ENCODE results near the gene NUP50. TPM values are rescaled to one million over a fixed set of nuclear protein-coding genes. Genes with fewer than 3 reads are reported as not detected.
A peak's percentile ranks its signal among the peaks of the same experiment; 100 is the strongest.

Gene NUP50
- total RNA-seq, 1 donor: 41.9 TPM

DNA sequence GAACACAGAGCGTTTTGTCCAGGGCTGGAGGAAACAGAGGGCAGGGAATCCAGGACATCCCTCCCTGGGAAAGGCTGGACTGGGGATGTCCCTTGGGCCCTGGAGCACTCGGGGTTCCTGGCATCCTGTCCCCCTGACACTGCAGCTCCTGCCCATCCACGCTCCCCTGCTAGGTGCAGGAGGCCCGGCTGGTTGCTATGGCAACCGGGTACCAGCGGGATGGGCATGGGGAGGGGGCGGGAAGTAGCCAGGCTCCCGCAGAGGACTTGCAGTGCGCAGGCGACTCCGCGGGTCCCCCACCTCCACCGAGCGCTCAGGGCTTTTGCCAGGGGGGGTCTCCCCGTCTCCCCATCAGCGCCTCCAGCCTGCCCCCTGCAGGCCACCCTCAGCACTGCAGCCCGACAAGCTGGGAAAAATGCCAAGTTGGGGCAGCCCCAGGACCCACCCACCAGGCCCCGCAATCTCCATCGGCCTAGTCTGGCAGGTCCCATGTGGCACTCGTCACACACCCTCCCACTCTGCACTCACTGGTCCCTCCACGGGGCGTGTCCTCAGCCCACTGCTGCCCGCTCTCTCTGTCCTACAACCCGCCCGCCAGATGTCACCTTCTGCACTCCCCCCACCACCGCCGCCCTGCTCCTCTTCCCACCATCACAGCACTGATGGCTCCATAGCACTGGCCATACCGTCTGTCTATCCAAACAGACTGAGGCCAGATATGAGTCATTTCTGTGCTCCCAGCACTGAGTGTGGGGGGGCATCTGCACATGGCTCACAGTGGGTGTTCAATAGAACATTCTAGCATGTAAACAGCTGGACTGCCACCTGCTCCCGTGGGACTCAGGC is 45.5 kb downstream of the NUP50 start:
- no peak overlapping the region for H3K4me3 ChIP-seq (ENCODE audit: low read depth, low read length)
- peak; percentile 71 for TF ChIP-seq CTCF (IDR thresholded peaks at IDR 0.05; ENCODE audit: insufficient read depth, low read depth, low read length)
- peak; percentile 85 for DNase-seq (ENCODE audit: low read depth)

- TF ChIP-seq CTCF (IDR thresholded peaks at IDR 0.05; ENCODE audit: insufficient read depth, low read depth, low read length): no peak
- no peak for DNase-seq (ENCODE audit: low read depth)
- H3K4me3 ChIP-seq (ENCODE audit: low read depth, low read length): no peak overlapping the region
Observed at GRCh38 chr22:45210174-45210573, 46.4 kb downstream of the NUP50 start.

- no peak for DNase-seq (ENCODE audit: low read depth)
- peak overlapping the region; percentile 6 for H3K4me3 ChIP-seq (ENCODE audit: low read depth, low read length)
- TF ChIP-seq CTCF (IDR thresholded peaks at IDR 0.05; ENCODE audit: insufficient read depth, low read depth, low read length): no peak
Observed at GRCh38 chr22:45210577-45210976, 46.9 kb downstream of the NUP50 start.

DNA sequence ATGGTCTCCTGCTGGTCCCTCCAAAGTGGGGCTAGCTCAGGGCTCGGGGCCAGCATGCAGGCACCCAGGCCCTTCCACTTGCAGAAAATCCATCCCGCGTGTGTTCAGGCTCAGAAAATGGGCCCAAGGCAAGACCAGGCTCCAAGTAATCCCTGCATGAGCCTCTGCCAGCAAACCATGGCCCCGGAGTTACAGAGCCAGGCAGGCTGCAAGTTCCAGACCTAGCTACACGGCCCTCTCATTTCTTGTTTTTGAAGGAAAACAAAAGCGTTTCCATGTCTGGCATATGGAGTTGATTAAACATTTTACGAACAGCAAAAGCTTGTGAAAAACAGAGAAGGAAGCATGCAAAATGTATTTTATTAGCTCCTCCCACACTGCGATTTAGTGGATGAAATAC is 47.3 kb downstream of the NUP50 start:
- no peak for TF ChIP-seq CTCF (IDR thresholded peaks at IDR 0.05; ENCODE audit: insufficient read depth, low read depth, low read length)
- peak overlapping the region; percentile 6 for H3K4me3 ChIP-seq (ENCODE audit: low read depth, low read length)
- DNase-seq (ENCODE audit: low read depth): peak; percentile 81

GRCh38 chr22:45211435-45211834 is 47.7 kb downstream of the NUP50 start:
- no peak for TF ChIP-seq CTCF (IDR thresholded peaks at IDR 0.05; ENCODE audit: insufficient read depth, low read depth, low read length)
- peak; percentile 49 for DNase-seq (ENCODE audit: low read depth)
- peak overlapping the region; percentile 56 for H3K4me3 ChIP-seq (ENCODE audit: low read depth, low read length)

DNA sequence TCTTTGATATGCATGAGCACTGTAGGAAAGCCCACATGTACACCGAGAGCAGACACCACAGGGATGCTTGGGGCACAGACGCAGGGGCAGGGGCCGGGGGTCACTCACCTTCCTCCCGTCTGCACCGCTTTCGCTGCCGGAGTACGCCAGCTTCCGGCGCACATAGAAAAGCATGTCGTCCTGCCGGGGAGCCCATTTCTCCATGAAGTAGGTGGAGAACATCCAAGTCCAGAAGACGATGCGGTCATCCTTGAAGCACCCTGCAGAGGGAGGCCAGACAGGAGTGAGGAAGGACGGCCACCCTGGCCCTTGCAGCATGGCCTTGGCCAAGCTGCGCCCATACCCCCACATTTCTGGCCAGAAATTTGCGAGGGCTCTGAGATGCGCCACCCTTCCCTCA is 48.1 kb downstream of the NUP50 start:
- DNase-seq (ENCODE audit: low read depth): no peak
- TF ChIP-seq CTCF (IDR thresholded peaks at IDR 0.05; ENCODE audit: insufficient read depth, low read depth, low read length): no peak
- H3K4me3 ChIP-seq (ENCODE audit: low read depth, low read length): peak overlapping the region; percentile 56

Data from fibroblast of villous mesenchyme (primary cell).